Ishikawa (cell line): ENCODE results near the gene BCL3.

ENCODE experiments used
- CEBPB ChIP-seq: IDR thresholded peaks from 2 replicates; pipeline ENCODE4 v1.6.1; 2012
- EGR1 ChIP-seq: IDR thresholded peaks from 2 replicates; pipeline ENCODE4 v1.6.1; 2012
- EP300 ChIP-seq: IDR thresholded peaks from 2 replicates; pipeline ENCODE4 v1.6.1; 2012; ENCODE audit warnings: borderline replicate concordance
- TAF1 ChIP-seq: IDR thresholded peaks from 2 replicates; pipeline ENCODE4 v1.6.1; 2012; ENCODE audit warnings: low read depth, mild to moderate bottlenecking
- TCF12 ChIP-seq: IDR thresholded peaks from 2 replicates; pipeline ENCODE4 v1.6.1; 2012; ENCODE audit warnings: low read depth
- TEAD4 ChIP-seq: IDR thresholded peaks from 2 replicates; pipeline ENCODE4 v1.6.1; 2012
- TF ChIP-seq, protein P1 (sequence below): IDR thresholded peaks from 2 replicates; pipeline ENCODE4 v1.6.1; 2012
- TF ChIP-seq, protein P2 (sequence below): IDR thresholded peaks from 2 replicates; pipeline ENCODE4 v1.6.1; 2012; ENCODE audit warnings: low read depth, mild to moderate bottlenecking

- no peak for TF ChIP-seq TEAD4
- TF ChIP-seq, protein P1, sequence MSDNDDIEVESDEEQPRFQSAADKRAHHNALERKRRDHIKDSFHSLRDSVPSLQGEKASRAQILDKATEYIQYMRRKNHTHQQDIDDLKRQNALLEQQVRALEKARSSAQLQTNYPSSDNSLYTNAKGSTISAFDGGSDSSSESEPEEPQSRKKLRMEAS, result no peak
- no peak for TF ChIP-seq CEBPB
- TF ChIP-seq TCF12, result peak; percentile 45; the same call in 1 of the 2 replicates
- TF ChIP-seq, protein P2, sequence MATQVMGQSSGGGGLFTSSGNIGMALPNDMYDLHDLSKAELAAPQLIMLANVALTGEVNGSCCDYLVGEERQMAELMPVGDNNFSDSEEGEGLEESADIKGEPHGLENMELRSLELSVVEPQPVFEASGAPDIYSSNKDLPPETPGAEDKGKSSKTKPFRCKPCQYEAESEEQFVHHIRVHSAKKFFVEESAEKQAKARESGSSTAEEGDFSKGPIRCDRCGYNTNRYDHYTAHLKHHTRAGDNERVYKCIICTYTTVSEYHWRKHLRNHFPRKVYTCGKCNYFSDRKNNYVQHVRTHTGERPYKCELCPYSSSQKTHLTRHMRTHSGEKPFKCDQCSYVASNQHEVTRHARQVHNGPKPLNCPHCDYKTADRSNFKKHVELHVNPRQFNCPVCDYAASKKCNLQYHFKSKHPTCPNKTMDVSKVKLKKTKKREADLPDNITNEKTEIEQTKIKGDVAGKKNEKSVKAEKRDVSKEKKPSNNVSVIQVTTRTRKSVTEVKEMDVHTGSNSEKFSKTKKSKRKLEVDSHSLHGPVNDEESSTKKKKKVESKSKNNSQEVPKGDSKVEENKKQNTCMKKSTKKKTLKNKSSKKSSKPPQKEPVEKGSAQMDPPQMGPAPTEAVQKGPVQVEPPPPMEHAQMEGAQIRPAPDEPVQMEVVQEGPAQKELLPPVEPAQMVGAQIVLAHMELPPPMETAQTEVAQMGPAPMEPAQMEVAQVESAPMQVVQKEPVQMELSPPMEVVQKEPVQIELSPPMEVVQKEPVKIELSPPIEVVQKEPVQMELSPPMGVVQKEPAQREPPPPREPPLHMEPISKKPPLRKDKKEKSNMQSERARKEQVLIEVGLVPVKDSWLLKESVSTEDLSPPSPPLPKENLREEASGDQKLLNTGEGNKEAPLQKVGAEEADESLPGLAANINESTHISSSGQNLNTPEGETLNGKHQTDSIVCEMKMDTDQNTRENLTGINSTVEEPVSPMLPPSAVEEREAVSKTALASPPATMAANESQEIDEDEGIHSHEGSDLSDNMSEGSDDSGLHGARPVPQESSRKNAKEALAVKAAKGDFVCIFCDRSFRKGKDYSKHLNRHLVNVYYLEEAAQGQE, result no peak
- TF ChIP-seq EP300, result peak; percentile 25; the same call in 1 of the 2 replicates
- TF ChIP-seq TAF1, result no peak
- no peak for TF ChIP-seq EGR1
Observed at GRCh38 chr19:44803442-44804428, 55.2 kb downstream of the BCL3 start.
